Stomach (tissue), 4 donors: ENCODE results near the gene S100P.

Experiments
- EP300 ChIP-seq: sonication (generic); formaldehyde crosslinking; IDR thresholded peaks from one replicate; pipeline ENCODE4 v1.6.1; 2017; ENCODE audit warnings: antibody characterized with exemption
- POLR2A ChIP-seq, 4 donors: fragments of 450-650 bp; IDR thresholded peaks; one replicate each; pipeline ENCODE4 v1.6.1; 2016; ENCODE audit warnings: antibody characterized with exemption in 4 of 4, control low read depth in 2 of 4, mild to moderate bottlenecking in 1 of 4, moderate library complexity in 1 of 4
- POLR2AphosphoS5 ChIP-seq, 3 donors: sonication (generic); formaldehyde crosslinking; IDR thresholded peaks; one replicate each; pipeline ENCODE4 v1.6.1; 2016; ENCODE audit warnings: antibody characterized with exemption in 3 of 3
- TF ChIP-seq, protein P1 (sequence below), 7 experiments: fragments of 450-650 bp in 4 of 7; fragments of 200-600 bp in 3 of 7; sonication (generic) in 3 of 7; IDR thresholded peaks; one replicate each; pipeline ENCODE4 v1.5.1; 2016 to 2019; ENCODE audit warnings: antibody characterized with exemption in 7 of 7, control low read depth in 2 of 7, mild to moderate bottlenecking in 1 of 7

- TF ChIP-seq EP300 (no peak), POLR2AphosphoS5 (IDR thresholded peaks at IDR 0.05) (no peak), POLR2A (IDR thresholded peaks at IDR 0.05) (no peak)
- TF ChIP-seq, protein P1, sequence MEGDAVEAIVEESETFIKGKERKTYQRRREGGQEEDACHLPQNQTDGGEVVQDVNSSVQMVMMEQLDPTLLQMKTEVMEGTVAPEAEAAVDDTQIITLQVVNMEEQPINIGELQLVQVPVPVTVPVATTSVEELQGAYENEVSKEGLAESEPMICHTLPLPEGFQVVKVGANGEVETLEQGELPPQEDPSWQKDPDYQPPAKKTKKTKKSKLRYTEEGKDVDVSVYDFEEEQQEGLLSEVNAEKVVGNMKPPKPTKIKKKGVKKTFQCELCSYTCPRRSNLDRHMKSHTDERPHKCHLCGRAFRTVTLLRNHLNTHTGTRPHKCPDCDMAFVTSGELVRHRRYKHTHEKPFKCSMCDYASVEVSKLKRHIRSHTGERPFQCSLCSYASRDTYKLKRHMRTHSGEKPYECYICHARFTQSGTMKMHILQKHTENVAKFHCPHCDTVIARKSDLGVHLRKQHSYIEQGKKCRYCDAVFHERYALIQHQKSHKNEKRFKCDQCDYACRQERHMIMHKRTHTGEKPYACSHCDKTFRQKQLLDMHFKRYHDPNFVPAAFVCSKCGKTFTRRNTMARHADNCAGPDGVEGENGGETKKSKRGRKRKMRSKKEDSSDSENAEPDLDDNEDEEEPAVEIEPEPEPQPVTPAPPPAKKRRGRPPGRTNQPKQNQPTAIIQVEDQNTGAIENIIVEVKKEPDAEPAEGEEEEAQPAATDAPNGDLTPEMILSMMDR (IDR thresholded peaks at IDR 0.05): no peak
Measured at GRCh38 chr4:6727943-6728250, 34.2 kb downstream of the S100P start.
